GM12801 (cell line): ENCODE results near the gene TMC7.

ENCODE experiments used
- TF ChIP-seq, protein P1 (sequence below): IDR thresholded peaks from one replicate; pipeline ENCODE4 v1.5.1; 2011; ENCODE audit warnings: control low read depth; ENCODE audit not compliant: insufficient read length; ENCODE audit errors: extremely low read depth

TMC7 gene

GRCh38 chr16:19093631-19094541 lies 110.2 kb downstream of the TMC7 start:
- TF ChIP-seq, protein P1, sequence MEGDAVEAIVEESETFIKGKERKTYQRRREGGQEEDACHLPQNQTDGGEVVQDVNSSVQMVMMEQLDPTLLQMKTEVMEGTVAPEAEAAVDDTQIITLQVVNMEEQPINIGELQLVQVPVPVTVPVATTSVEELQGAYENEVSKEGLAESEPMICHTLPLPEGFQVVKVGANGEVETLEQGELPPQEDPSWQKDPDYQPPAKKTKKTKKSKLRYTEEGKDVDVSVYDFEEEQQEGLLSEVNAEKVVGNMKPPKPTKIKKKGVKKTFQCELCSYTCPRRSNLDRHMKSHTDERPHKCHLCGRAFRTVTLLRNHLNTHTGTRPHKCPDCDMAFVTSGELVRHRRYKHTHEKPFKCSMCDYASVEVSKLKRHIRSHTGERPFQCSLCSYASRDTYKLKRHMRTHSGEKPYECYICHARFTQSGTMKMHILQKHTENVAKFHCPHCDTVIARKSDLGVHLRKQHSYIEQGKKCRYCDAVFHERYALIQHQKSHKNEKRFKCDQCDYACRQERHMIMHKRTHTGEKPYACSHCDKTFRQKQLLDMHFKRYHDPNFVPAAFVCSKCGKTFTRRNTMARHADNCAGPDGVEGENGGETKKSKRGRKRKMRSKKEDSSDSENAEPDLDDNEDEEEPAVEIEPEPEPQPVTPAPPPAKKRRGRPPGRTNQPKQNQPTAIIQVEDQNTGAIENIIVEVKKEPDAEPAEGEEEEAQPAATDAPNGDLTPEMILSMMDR: no peak

- TF ChIP-seq, protein P1: no peak
Observed at GRCh38 chr16:19094542-19095365, 111.0 kb downstream of the TMC7 start.

GRCh38 chr16:19095654-19096053 lies 111.9 kb downstream of the TMC7 start:
- TF ChIP-seq, protein P1: no peak

- TF ChIP-seq, protein P1: no peak
Observed at GRCh38 chr16:19098173-19098572, 114.4 kb downstream of the TMC7 start.

- TF ChIP-seq, protein P1: no peak
Observed at GRCh38 chr16:19102187-19102872, 118.6 kb downstream of the TMC7 start.

DNA sequence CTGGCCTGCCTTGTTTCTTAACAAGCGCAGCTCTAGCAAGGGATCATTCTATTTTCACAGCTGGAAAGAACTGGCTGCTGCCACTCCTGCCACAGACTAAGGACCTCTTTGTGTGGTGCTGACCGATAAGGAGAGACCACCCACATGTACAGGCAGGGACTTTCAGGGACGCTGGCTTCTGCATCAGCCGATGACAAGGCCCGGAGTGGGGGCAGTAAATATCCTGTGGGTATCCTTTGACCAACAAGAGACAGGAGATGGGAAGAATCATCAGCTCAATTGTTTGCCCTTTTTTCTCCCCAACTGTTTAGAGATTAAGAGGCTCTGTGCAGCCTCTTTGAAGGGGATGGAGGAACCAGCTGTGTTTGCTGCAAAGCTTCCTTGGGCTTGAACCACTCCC lies 120.9 kb downstream of the TMC7 start:
- TF ChIP-seq, protein P1: no peak

DNA sequence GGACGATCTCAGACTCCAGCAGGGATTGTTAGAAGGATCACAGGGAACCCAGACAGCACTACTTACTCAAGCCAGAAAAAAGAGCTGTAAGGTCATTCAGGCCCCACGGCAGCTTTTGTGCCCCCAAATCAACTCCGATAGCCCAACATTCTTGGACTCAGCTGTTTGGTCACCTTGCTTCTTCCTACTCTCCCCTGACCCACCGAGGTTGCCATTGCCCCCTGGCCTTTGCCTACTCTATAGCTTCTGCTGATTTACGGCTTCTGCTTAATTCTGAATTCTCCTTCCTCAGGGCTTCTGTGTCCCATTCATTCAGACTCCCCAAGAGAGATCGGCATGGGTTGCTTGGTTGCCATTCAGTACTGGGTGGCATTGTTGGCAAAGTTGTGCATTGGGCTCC lies 121.4 kb downstream of the TMC7 start:
- TF ChIP-seq, protein P1: no peak
